GM08714 (cell line): Measurements from ENCODE around the gene MIB1.

ENCODE experiments used
- H3K4me3 ChIP-seq: fragments of 200-500 bp; sonication (Bioruptor generic); 2 replicates; pipeline ENCODE4 v1.5.1; 2014; ENCODE audit warnings: mild to moderate bottlenecking, low read length, inconsistent platforms
- ZNF274 ChIP-seq: IDR thresholded peaks from 2 replicates; pipeline ENCODE4 v1.6.1; 2012; ENCODE audit warnings: mild to moderate bottlenecking, low read depth, low read length

Gene MIB1

DNA sequence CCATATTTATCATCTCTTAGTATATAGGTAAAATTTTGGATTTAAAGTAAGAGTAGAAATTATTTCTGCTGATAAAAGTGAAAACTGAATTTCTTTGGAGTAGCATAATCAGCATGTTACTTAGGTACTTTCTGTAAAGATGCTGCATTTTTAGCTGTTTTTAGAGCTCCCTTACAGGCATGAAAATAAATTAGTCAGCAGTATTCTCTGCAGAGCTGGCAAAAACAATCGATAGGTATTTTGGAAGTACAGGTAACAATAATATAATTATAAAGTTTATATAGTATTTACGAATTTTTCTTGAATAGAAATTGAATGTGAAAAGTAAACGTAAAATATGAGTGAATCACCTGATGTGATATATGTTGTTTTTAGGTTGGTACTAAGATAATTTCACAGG lies 83.3 kb downstream of the MIB1 start:
- no peak overlapping the region for H3K4me3 ChIP-seq
- TF ChIP-seq ZNF274: no peak

DNA sequence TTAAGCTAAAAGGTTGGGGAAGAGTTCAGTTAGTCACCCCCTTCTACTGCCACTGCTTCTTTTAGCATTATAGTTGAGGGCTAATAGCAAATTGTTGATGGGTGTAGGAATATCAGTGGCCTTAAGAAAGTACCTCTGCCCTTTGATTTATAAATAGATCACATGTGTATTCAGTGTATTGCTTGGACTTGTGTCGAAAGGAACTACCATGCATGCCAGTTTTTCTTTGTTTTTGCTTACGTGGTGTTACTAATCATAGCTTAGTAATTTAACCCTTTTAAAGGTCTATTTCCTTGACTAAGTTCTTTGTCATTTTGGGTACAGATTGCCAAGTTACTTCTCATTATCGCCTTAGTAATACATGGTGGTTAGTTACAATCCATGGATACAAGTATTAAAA lies 85.6 kb downstream of the MIB1 start:
- no peak for TF ChIP-seq ZNF274
- no peak overlapping the region for H3K4me3 ChIP-seq

DNA sequence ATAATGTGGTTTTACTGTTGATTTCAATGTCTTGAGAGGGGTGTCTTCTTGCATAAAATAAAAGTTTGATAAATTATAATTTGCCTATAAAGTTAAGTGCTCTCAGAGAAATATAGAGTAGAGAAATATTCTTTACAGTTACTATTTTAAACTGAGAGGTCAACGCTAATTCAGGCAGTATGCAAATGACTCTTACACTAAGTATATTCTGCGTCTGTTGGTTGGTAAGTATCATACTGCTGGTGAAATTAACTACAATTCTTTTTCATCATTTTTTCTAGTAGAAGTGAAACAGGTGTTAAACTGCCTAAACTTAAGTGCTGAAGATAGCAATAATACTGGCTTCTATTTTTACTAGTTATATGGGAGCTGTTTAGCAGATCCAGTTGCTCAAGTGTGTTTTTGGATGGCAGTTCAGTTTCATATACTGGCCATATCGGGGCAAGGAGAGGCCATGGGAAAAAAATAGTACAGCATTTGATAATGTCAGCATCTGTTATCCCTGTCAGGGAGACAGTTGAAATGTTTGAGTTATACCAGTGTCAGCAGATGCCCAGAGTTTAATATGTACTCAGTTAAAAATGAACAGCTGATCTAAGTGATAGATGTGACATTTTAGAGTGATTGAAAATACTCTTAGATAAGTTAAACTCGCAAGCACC lies 86.2 kb downstream of the MIB1 start:
- TF ChIP-seq ZNF274: no peak
- H3K4me3 ChIP-seq: no peak overlapping the region

DNA sequence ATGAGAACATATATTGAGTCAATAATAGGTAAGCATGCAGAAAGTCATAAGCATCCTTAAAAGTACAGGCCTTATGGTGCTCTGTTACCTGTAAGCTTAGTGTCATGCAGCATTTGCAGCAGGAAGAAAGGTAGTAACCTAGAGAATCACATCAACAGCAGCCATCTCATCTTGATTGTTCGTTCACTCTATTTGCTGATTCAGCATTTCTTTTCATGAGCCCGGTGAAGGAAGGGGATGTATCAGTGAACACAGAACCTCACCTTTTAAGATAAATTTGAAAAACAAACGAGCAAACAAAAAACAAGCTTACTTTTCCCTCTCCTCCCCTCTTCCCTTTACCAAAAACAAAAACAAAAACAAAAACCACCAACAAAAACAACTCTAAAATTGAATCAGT lies 89.9 kb downstream of the MIB1 start:
- H3K4me3 ChIP-seq: no peak overlapping the region
- no peak for TF ChIP-seq ZNF274

DNA sequence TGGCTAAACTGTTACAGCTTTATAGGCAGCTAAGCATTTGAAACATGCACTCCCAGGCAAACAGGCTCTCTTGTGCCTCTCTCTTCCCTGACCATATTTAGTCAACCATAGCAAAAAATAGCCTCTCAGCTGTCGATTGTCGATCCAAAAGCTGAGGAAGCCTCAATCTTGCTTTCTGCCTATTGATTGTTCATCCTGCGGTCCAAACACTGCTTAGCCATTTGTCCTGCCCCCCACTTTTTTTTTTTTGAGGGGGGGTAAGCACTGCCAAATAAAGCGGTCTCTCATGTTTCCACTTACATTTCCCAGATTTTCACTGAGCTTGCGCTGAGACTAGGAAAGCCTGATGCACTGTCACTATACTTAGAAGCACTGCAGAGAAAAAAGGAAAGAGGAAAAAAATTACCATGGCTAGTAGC lies 90.8 kb downstream of the MIB1 start:
- no peak for TF ChIP-seq ZNF274
- H3K4me3 ChIP-seq: no peak overlapping the region

DNA sequence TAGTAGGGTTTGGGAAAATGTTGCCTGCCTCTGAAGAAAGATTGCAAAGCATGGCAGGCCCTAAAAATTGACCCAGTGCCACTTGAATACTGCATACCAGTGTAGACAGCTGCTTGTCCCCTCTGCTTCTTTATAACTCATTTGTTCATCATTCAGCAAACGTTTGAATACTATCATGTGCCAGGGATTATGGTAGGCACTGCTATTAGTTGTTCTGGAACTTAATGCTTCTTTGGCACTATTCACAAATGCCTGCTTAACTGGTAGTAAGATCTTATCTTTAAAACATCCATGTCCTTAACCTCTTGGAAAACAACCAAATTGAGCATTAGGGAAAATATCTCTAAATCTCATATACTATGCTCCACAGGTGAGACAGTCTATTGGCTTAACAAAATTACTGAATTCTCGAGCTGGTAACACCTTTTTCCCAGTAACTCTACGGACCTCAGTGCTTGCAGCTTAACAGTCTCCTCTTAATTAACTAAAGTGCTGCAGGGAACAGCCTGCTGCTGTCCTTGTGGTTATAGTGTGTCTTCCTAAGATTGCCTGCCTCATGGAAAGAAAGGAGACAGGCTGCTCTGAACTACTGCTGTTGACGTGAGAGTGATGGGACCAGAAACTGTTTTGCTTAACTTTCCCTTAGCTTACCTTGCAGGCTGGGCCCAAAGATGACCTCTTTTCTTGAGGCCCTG lies 93.2 kb downstream of the MIB1 start:
- no peak overlapping the region for H3K4me3 ChIP-seq
- no peak for TF ChIP-seq ZNF274

DNA sequence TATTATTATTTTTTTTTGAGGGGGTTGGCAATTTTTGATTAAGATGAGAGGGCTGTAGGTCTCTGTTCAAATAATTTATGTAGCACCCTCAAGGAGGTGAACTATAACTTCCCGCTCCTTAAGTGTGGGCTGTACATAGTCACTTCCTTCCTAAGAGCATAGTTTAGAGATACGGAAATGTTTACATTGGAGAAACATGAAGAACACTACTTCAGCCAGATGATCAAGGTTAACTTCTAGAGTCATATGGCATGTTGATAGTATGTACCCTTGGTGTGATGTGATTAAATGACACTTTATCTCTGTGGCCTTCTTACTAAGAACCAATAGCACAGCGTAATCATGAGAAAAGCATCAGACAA lies 93.7 kb downstream of the MIB1 start:
- H3K4me3 ChIP-seq: no peak overlapping the region
- TF ChIP-seq ZNF274: no peak

DNA sequence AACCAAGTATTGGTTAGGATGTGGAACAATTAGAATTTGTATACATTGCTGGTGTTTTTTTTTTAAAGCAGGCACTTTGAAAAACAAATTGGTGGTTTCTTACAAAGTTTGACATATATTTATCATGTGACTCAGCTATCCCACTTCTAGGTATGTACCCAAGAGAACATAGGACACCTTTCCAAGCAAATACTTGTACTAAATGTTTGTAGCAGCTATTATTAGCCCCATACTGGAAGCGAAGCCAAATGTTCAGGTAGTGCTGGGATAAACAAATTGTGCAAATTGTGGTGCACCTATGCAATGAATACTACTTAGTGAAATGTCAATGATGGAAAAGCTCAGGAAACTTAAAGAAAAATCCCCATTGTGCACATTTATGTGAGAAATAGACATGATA lies 101.0 kb downstream of the MIB1 start:
- no peak for TF ChIP-seq ZNF274
- no peak overlapping the region for H3K4me3 ChIP-seq

DNA sequence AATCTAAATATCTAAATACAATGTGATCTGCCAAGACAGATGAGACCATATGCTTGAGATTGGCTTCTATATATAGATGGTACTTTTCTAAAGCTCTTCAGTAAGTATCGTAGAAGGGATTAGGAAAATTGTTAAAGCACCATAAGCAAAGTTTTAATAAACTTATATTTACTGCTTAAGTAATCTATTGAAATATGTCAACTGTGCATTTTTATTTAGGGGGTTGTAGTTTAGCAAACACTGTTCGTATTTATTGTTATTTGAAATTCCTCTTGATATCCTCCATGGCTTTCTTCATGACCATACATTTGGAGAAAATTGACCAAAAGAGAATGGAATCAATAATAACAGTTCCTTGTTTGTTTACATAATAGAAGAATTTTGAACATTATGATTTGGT lies 102.7 kb downstream of the MIB1 start:
- H3K4me3 ChIP-seq: no peak overlapping the region
- TF ChIP-seq ZNF274: no peak

DNA sequence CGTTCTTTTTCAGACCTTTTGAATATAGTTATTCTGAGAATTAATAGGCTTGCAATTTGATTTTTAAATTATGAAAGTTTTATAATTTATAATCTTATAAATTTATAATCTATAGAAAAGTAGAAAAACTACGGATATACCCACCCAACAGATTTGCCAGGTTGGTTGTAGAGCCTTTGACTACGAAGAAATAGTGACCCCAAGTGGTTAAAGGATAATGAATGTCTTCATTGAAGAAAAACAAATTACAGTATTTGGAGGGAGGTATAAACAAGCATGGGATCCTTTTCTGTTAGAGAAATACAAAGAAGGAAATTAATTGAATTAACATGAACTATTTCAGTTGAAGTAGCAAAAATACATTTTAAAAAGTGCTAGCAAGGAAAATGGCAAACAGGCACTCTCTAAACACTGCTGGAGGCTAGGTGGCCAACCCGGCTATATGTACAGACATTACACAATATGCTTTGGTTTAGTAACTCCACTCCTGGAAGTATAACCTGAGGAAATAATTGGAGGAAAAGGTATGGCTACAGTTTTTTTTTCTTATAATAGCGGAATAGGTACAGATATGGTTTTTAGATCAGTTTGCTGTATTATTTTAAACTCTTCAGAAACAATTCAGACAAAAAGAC lies 110.9 kb downstream of the MIB1 start:
- no peak overlapping the region for H3K4me3 ChIP-seq
- no peak for TF ChIP-seq ZNF274

DNA sequence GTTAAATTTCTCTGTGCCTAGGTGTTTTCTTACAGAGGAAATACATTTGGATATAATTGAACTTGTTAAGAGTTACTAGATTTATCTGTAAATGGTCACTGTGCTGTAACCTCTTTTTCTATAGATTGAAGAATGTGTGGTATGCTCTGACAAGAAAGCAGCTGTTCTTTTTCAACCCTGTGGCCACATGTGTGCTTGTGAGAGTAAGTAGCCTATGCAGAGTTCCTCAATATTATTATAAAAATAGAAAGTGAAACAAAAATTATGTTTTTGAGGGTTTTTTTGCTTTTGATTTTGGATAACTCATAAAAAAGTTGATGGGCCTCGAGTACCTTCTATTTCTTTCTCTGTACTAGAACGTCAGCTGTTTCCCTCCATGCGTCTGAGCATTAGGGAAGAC lies 112.4 kb downstream of the MIB1 start:
- TF ChIP-seq ZNF274: no peak
- H3K4me3 ChIP-seq: no peak overlapping the region

DNA sequence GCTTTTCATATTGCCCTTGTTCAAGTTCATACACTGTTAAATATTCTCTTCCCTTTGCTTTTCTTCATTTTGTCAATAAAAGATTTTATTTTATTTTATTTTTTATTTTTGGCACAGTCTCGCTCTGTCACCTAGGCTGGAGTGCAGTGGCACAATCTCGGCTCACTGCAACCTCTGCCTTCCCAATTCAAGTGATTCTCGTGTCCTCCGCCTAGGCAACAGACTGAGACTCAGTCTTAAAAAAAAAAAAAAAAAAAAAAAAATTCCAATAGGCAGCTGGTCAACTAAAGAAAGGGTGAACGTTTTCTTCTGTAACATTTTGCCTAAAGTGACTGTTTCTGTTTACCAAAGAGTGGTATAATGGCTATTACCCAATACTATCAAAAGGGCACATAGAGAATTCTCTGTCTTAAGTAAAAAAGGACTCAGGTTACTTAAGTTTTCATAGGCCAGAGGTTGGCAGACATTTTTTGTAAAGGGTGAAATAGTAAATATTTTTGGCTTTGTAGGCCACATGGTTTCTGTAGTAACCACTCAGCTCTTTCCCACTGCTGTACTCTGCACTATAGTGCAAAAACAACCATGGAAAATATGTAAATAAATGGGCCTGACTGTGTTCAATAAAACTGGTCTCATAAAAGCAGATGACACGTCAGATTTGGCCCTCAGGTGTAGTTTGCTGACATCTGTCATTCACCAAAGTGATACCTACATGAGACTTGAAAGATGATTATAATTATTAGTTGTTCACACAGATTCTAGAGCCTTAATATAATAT lies 113.4 kb downstream of the MIB1 start:
- H3K4me3 ChIP-seq: no peak overlapping the region
- no peak for TF ChIP-seq ZNF274

DNA sequence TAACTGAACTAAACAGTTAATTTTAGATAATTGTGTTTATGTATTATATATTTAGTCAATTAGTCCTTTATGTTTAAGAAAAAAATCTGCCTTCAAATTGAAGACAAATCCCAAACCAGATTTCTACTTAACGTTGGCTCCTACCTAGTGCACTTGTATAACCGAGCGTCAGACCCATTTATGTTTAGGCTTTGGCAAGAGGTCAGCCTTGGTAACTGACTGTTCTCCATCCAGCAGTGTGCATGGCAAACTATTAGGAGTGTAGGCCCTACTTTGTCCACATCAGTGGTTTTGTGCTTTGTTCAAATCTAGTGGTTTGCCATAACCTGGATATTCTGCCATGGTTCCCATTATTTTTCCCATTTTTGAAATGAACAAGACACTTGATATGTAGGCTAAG lies 114.8 kb downstream of the MIB1 start:
- no peak overlapping the region for H3K4me3 ChIP-seq
- no peak for TF ChIP-seq ZNF274

DNA sequence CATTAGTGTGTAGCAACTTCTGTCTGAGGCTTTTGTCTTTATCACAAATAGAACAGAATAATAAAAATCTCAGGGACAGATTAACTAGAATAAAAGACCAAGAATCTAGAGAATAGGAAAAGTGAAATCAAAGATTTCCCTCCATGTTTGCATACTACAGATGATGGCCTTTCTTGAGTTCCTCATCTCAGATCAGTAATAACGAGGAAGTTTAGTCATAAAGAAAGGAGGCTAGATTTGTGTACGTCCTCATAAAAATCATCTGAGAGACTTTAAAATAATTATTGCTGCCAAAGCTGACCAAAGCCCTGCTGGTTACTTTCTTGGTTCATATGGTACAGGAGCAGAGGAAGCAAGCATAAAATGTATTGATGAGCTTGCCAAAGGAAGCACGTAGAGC lies 117.3 kb downstream of the MIB1 start:
- no peak for TF ChIP-seq ZNF274
- H3K4me3 ChIP-seq: no peak overlapping the region

DNA sequence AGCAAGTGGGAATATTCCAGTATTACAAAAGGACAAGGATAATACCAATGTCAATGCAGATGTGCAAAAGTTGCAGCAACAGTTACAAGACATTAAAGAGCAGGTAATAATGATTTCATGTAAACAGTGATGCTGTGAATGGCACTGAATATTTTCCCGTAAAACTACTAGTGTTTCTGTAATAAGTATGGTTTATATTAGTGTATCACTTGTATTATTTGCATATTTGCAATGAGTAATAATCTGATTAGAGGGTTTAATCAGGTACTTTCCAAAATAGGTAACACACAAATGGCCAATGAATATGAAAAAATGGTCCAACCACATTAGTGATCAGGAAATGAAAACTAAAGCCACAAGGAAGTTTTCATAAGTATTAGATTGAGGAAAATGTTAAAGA lies 118.0 kb downstream of the MIB1 start:
- TF ChIP-seq ZNF274: no peak
- H3K4me3 ChIP-seq: no peak overlapping the region
